Stomach (tissue), 9 donors: ENCODE measurements around the gene DNAH17. TPM values are rescaled to one million over a fixed set of nuclear protein-coding genes. Genes with fewer than 3 reads are reported as not detected.

Experiments used
- DNase-seq, 2 donors: peaks; one replicate each; pipeline versions ENCODE4 v3.0.0 to v3.0.0-alpha.2; 2013 to 2019
- H3K27ac ChIP-seq, 5 donors: fragments of 200-600 bp in 4 of 5; sonication (generic) in 4 of 5; one replicate each; pipeline ENCODE4 v1.5.1; 2013 to 2019; ENCODE audit warnings: mild to moderate bottlenecking in 1 of 5, moderate library complexity in 1 of 5
- H3K27me3 ChIP-seq, 3 donors: fragments of 200-600 bp; sonication (generic); one replicate each; pipeline ENCODE4 v1.5.1; 2017 to 2019; ENCODE audit warnings: mixed run types in 1 of 3
- H3K36me3 ChIP-seq, 4 donors: fragments of 200-600 bp; sonication (generic); 1 replicate in 3 of 4; 2 replicates in 1 of 4; pipeline ENCODE4 v1.5.1; 2016 to 2019
- H3K4me1 ChIP-seq, 4 donors: fragments of 200-600 bp; sonication (generic); one replicate each; pipeline ENCODE4 v1.5.1; 2016 to 2019
- H3K4me3 ChIP-seq, 4 donors: fragments of 200-600 bp; sonication (generic) in 3 of 4; one replicate each; pipeline ENCODE4 v1.5.1; 2016 to 2019; ENCODE audit warnings: mild to moderate bottlenecking in 1 of 4
- H3K9me3 ChIP-seq, 4 donors: fragments of 200-600 bp; sonication (generic); one replicate each; pipeline ENCODE4 v1.5.1; 2016 to 2019
- CTCF ChIP-seq, 7 experiments: fragments of 450-650 bp in 4 of 7; fragments of 200-600 bp in 3 of 7; sonication (generic) in 3 of 7; IDR thresholded peaks; one replicate each; pipeline ENCODE4 v1.5.1; 2016 to 2019; ENCODE audit warnings: antibody characterized with exemption in 7 of 7, control low read depth in 2 of 7, mild to moderate bottlenecking in 1 of 7
- EP300 ChIP-seq: sonication (generic); formaldehyde crosslinking; IDR thresholded peaks from one replicate; pipeline ENCODE4 v1.6.1; 2017; ENCODE audit warnings: antibody characterized with exemption
- POLR2A ChIP-seq, 4 donors: fragments of 450-650 bp; IDR thresholded peaks; one replicate each; pipeline ENCODE4 v1.6.1; 2016; ENCODE audit warnings: antibody characterized with exemption in 4 of 4, control low read depth in 2 of 4, mild to moderate bottlenecking in 1 of 4, moderate library complexity in 1 of 4
- POLR2AphosphoS5 ChIP-seq, 3 donors: sonication (generic); formaldehyde crosslinking; IDR thresholded peaks; one replicate each; pipeline ENCODE4 v1.6.1; 2016; ENCODE audit warnings: antibody characterized with exemption in 3 of 3
- WGBS, 5 donors: extraction: QIAGEN DNeasy Blood & Tissue Kit in 3 of 5; methylation state at CpG; one replicate each; pipeline versions ENCODE4 v1.1.5 to v1.1.7; 2013 to 2018; 5-methylcytosine and 5-hydroxymethylcytosine counted together
- intact Hi-C: fragments of 100-400 bp; cut with DNase I; formaldehyde crosslinking; loops from one replicate; pipeline ENCODE4 v1.15.1; 2023; ENCODE audit warnings: low total_unique reads
- polyA plus RNA-seq, 3 donors: library from polyadenylated mRNA; stranded (reverse); fragments of 200-250 nt; gene quantifications; one replicate each; pipeline ENCODE4 v1.2.3, GENCODE V29; 2013
- total RNA-seq, 5 donors: library from RNA; depleted of rRNA; stranded (reverse); fragments of >200 nt; gene quantifications; one replicate each; pipeline versions ENCODE4 v1.1.0 to v1.2.3, GENCODE V29; 2014 to 2016
- donor health status: healthy with polysubstance abuse.
- donor health status: Bipolar disorder and iron deficiency.
- donor health status: healthy.

Gene DNAH17
- total and polyA plus RNA-seq, 8 donors, result 0.03 to 2.4 (median 0.45) TPM; not detected in 5

GRCh38 chr17:78556812-78557211, 20.4 kb downstream of the DNAH17 start:
- no peak for DNase-seq
- H3K27me3 ChIP-seq, result peaks cover 0 to 8% (median 0%) of the 10 kb centered on the region in 3 donors
- no peaks in the 10 kb centered on the region for H3K4me1 ChIP-seq
- TF ChIP-seq EP300 (no peak), CTCF (IDR thresholded peaks at IDR 0.05) (no peak), POLR2AphosphoS5 (IDR thresholded peaks at IDR 0.05) (no peak), POLR2A (IDR thresholded peaks at IDR 0.05) (no peak)
- H3K4me3 ChIP-seq, result no peak overlapping the region
- H3K9me3 ChIP-seq, result no peaks in the 10 kb centered on the region
- intact Hi-C loops, result no loop called here
- no peak overlapping the region for H3K27ac ChIP-seq
- H3K36me3 ChIP-seq, result no peaks in the 10 kb centered on the region
- WGBS, 5 donors, result 64 to 84% (median 74%) methylated on average over 11 of the region's 11 CpGs

GRCh38 chr17:78555746-78556401, 21.3 kb downstream of the DNAH17 start:
- intact Hi-C loops, result no loop called here
- H3K4me3 ChIP-seq, result no peak overlapping the region
- WGBS, 5 donors, result 76 to 87% (median 82%) methylated on average over 6 of the region's 6 CpGs
- no peaks in the 10 kb centered on the region for H3K4me1 ChIP-seq
- peaks cover 0 to 8% (median 0%) of the 10 kb centered on the region in 3 donors for H3K27me3 ChIP-seq
- no peaks in the 10 kb centered on the region for H3K9me3 ChIP-seq
- no peak overlapping the region for H3K27ac ChIP-seq
- no peak for TF ChIP-seq EP300
- no peak for TF ChIP-seq CTCF (IDR thresholded peaks at IDR 0.05)
- TF ChIP-seq POLR2A (IDR thresholded peaks at IDR 0.05), result no peak
- TF ChIP-seq POLR2AphosphoS5 (IDR thresholded peaks at IDR 0.05), result no peak
- H3K36me3 ChIP-seq, result no peaks in the 10 kb centered on the region
- peak in 1 of 2 donors; percentile 41 for DNase-seq

GRCh38 chr17:78550464-78550863, 26.7 kb downstream of the DNAH17 start:
- no peaks in the 10 kb centered on the region for H3K36me3 ChIP-seq
- intact Hi-C loops, result no loop called here
- TF ChIP-seq EP300, result no peak
- no peak for TF ChIP-seq POLR2AphosphoS5 (IDR thresholded peaks at IDR 0.05)
- no peak for TF ChIP-seq CTCF (IDR thresholded peaks at IDR 0.05)
- TF ChIP-seq POLR2A (IDR thresholded peaks at IDR 0.05), result no peak
- H3K27me3 ChIP-seq, result no peaks in the 10 kb centered on the region
- no peaks in the 10 kb centered on the region for H3K4me1 ChIP-seq
- H3K9me3 ChIP-seq, result peaks cover 0 to 15% (median 4%) of the 10 kb centered on the region in 4 donors
- DNase-seq, result no peak
- WGBS, 5 donors, result 77 to 83% (median 80%) methylated on average over 6 of the region's 6 CpGs
- no peak overlapping the region for H3K27ac ChIP-seq
- H3K4me3 ChIP-seq, result no peak overlapping the region

GRCh38 chr17:78548725-78549124, 28.5 kb downstream of the DNAH17 start:
- DNase-seq, result no peak
- H3K27me3 ChIP-seq, result no peaks in the 10 kb centered on the region
- peaks cover 0 to 15% (median 4%) of the 10 kb centered on the region in 4 donors for H3K9me3 ChIP-seq
- WGBS, 5 donors, result 76 to 93% (median 88%) methylated on average over 4 to 5 of the region's 5 CpGs
- no peaks in the 10 kb centered on the region for H3K4me1 ChIP-seq
- no peaks in the 10 kb centered on the region for H3K36me3 ChIP-seq
- H3K4me3 ChIP-seq, result no peak overlapping the region
- intact Hi-C loops, result no loop called here
- no peak overlapping the region for H3K27ac ChIP-seq
- no peak for TF ChIP-seq POLR2A (IDR thresholded peaks at IDR 0.05)
- TF ChIP-seq POLR2AphosphoS5 (IDR thresholded peaks at IDR 0.05), result no peak
- TF ChIP-seq CTCF (IDR thresholded peaks at IDR 0.05), result no peak
- TF ChIP-seq EP300, result no peak
